ENCODE measurements around the gene RAB22A. TPM values are rescaled to one million over a fixed set of nuclear protein-coding genes. Genes with fewer than 3 reads are reported as not detected.

The RAB22A gene
- total RNA-seq, 1 experiment from 2014 or later, result 18.4 TPM

DNA sequence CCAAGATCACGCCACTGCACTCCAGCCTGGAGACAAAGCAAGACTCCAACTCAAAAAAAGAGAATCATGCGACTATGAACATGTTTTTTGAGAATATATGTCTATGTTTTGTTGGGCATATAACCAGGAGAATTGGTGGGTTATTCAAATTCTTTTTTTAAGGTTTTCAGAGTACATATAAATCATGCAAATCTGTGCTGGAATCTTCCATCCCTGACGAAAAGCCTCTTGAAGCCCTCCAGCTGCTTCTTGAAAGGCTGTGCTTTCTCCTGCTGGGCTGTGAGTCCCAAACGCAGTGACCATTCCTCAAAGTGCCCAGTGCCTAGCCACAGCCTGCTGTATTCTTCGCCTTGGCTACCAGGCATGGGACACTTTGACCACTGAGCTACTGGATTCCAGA, 9.2 kb upstream of the RAB22A start:
- TF ChIP-seq CTCF (IDR thresholded peaks at IDR 0.05; ENCODE audit: unreplicated experiment), result no peak
- ChIA-PET POLR2A (interaction anchor here (1.4 kb wide), 1 partner anchor 11 kb away, joined by 4 read pairs; no protein-coding TSS in a partner anchor), CTCF (interaction anchor here (0.6 to 0.7 kb wide), 4 partner anchors 155 to 1159 kb away, joined by 3 read pairs; no protein-coding TSS in a partner anchor)
- Mint-ChIP-seq H3K4me1 (ENCODE audit: insufficient read depth, unreplicated experiment) (no peaks in the 10 kb centered on the region), H3K27ac (ENCODE audit: low read depth, unreplicated experiment) (no peak overlapping the region), H3K27me3 (ENCODE audit: insufficient read depth, unreplicated experiment) (no peaks in the 10 kb centered on the region), H3K36me3 (ENCODE audit: insufficient read depth, unreplicated experiment) (peaks cover 6% of the 10 kb centered on the region), H3K4me3 (ENCODE audit: unreplicated experiment) (no peak overlapping the region), H3K9me3 (ENCODE audit: unreplicated experiment) (no peaks in the 10 kb centered on the region)
- BruUV-seq (replicated peaks), result no TSS peak
- intact Hi-C loops (cut with micrococcal nuclease), result no loop called here
- no peak for DNase-seq (ENCODE audit: unreplicated experiment)

GRCh38 chr20:58303547-58303946, 6.0 kb upstream of the RAB22A start:
- DNase-seq (ENCODE audit: unreplicated experiment), result no peak
- Mint-ChIP-seq H3K27me3 (ENCODE audit: insufficient read depth, unreplicated experiment) (no peaks in the 10 kb centered on the region), H3K9me3 (ENCODE audit: unreplicated experiment) (no peaks in the 10 kb centered on the region), H3K4me1 (ENCODE audit: insufficient read depth, unreplicated experiment) (peaks cover 8% of the 10 kb centered on the region), H3K4me3 (ENCODE audit: unreplicated experiment) (no peak overlapping the region), H3K36me3 (ENCODE audit: insufficient read depth, unreplicated experiment) (peaks cover 6% of the 10 kb centered on the region), H3K27ac (ENCODE audit: low read depth, unreplicated experiment) (no peak overlapping the region)
- no TSS peak for BruUV-seq (replicated peaks)
- POLR2A ChIA-PET, result interaction anchor here (0.7 to 1.0 kb wide), 2 partner anchors 54 to 86 kb away, joined by 3 read pairs; partner anchors contain the start of gene VAPB
- intact Hi-C loops (cut with micrococcal nuclease), result no loop called here
- no peak for TF ChIP-seq CTCF (IDR thresholded peaks at IDR 0.05; ENCODE audit: unreplicated experiment)
- CTCF ChIA-PET, result interaction anchor here (0.7 kb wide), 1 partner anchor 366 kb away, joined by 3 read pairs; no protein-coding TSS in a partner anchor

DNA sequence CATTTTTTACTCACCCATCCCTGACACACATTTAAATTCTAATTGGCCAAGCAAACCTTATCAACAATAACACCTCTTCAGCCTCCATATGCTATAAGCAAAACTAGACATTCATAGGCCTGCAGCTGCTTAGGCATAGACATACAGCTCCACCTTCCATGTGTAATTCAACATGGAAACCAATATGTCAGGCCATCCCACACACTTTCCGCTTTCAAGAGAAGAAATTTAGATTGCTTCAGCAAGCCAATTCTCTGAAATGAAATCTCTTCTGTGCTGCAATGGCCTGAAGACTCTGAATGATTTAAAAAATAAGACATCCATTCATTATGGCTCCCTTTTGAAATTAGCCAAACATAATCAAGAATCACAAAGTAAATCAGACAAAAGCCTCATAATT, 4.5 kb upstream of the RAB22A start:
- H3K4me3 Mint-ChIP-seq (ENCODE audit: unreplicated experiment), result no peak overlapping the region
- H3K36me3 Mint-ChIP-seq (ENCODE audit: insufficient read depth, unreplicated experiment), result peaks cover 6% of the 10 kb centered on the region
- CTCF ChIA-PET, result no interaction called here
- DNase-seq (ENCODE audit: unreplicated experiment), result no peak
- POLR2A ChIA-PET, result interaction anchor here (0.6 kb wide), 1 partner anchor 9 kb away, joined by 3 read pairs; no protein-coding TSS in a partner anchor
- no TSS peak for BruUV-seq (replicated peaks)
- H3K27ac Mint-ChIP-seq (ENCODE audit: low read depth, unreplicated experiment), result no peak overlapping the region
- no peak for TF ChIP-seq CTCF (IDR thresholded peaks at IDR 0.05; ENCODE audit: unreplicated experiment)
- no peaks in the 10 kb centered on the region for H3K27me3 Mint-ChIP-seq (ENCODE audit: insufficient read depth, unreplicated experiment)
- intact Hi-C loops (cut with micrococcal nuclease), result loop anchor here (5.0 kb wide), 1 partner anchor 347 kb away; the partner anchor contains the start of gene STX16
- peaks cover 8% of the 10 kb centered on the region for H3K4me1 Mint-ChIP-seq (ENCODE audit: insufficient read depth, unreplicated experiment)
- no peaks in the 10 kb centered on the region for H3K9me3 Mint-ChIP-seq (ENCODE audit: unreplicated experiment)

DNA sequence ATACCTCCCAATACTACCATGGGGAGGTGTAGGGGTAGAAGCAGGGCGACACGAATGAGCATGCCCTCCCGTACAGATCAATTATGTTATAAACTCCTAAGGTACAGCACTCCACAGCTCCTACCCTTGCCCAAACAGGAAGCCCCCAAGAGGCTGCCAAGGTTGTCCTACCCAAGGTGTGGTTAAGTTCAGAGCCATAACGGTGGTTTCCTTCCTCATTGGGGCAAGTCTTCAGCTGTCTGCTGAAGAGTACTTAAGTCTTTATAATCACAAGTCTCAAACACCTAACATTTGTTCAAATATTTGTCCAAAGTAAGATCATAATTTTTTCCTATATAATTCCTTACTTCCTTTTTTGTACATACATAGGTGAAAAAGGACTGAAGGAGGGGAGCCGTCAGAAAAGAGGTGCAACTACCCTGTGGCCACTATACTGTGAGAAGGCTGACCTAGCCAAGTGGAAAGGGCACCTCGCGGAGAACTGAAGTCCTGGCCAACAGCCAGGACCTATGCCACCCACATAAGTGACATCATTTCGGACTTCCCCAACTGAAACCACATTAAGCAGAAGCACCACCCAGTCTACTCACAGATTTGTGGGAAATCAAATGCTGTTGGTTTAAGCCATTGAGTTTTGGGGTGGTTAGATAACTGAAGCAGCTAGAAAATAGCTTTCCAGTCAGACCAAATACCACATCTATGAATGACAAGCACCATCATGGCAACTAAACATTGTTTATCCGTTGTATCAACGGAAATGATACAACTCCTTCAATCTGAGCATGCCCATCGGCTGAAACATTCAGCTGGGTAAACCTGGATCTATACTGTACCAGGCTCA, 2.9 kb upstream of the RAB22A start:
- CTCF ChIA-PET, result interaction anchor here (0.7 to 1.5 kb wide), 7 partner anchors 12 to 155 kb away, joined by 3 to 5 read pairs (median 3); no protein-coding TSS in a partner anchor
- no peak for TF ChIP-seq CTCF (IDR thresholded peaks at IDR 0.05; ENCODE audit: unreplicated experiment)
- Mint-ChIP-seq H3K4me1 (ENCODE audit: insufficient read depth, unreplicated experiment) (peaks cover 8% of the 10 kb centered on the region), H3K4me3 (ENCODE audit: unreplicated experiment) (peak overlapping the region; percentile 21), H3K27ac (ENCODE audit: low read depth, unreplicated experiment) (peak overlapping the region; percentile 77), H3K9me3 (ENCODE audit: unreplicated experiment) (no peaks in the 10 kb centered on the region), H3K36me3 (ENCODE audit: insufficient read depth, unreplicated experiment) (peaks cover 8% of the 10 kb centered on the region), H3K27me3 (ENCODE audit: insufficient read depth, unreplicated experiment) (no peaks in the 10 kb centered on the region)
- intact Hi-C loops (cut with micrococcal nuclease), result loop anchor here (1.0 to 5.0 kb wide), 3 partner anchors 24 to 346 kb away; partner anchors contain the start of gene STX16
- POLR2A ChIA-PET, result interaction anchor here (0.6 to 1.9 kb wide), 8 partner anchors 11 to 361 kb away, joined by 3 to 5 read pairs (median 3); partner anchors contain the start of gene VAPB
- BruUV-seq (replicated peaks), result TSS peak; percentile 24
- peak; percentile 85 for DNase-seq (ENCODE audit: unreplicated experiment)
